ENCODE results near the gene C14orf39.

DNA sequence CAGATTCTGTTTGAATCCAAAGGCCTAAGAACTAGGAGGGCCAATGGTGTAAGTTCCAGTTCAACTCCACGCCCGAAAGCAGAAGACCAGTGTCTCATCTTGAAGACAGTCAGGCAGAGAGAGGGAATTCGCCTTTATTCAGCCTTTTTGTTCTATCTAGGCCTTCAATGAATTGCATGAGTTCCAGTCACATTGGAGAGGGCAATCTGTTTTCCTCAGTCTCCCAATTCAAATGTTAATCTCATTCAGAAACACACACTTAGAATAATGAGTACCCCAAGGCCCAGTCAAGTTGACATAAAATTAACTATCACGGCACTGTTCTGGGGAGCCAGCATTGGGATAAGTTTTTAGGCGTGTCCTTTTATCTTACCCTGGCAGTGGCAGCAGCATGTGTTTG, 65.8 kb downstream of the C14orf39 start:
- TF ChIP-seq, protein P1, sequence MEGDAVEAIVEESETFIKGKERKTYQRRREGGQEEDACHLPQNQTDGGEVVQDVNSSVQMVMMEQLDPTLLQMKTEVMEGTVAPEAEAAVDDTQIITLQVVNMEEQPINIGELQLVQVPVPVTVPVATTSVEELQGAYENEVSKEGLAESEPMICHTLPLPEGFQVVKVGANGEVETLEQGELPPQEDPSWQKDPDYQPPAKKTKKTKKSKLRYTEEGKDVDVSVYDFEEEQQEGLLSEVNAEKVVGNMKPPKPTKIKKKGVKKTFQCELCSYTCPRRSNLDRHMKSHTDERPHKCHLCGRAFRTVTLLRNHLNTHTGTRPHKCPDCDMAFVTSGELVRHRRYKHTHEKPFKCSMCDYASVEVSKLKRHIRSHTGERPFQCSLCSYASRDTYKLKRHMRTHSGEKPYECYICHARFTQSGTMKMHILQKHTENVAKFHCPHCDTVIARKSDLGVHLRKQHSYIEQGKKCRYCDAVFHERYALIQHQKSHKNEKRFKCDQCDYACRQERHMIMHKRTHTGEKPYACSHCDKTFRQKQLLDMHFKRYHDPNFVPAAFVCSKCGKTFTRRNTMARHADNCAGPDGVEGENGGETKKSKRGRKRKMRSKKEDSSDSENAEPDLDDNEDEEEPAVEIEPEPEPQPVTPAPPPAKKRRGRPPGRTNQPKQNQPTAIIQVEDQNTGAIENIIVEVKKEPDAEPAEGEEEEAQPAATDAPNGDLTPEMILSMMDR (IDR thresholded peaks at IDR 0.05; ENCODE audit: low read depth, low read length, poor library complexity, severe bottlenecking), result no peak
- no peak for TF ChIP-seq EZH2phosphoT487 (IDR thresholded peaks at IDR 0.05; ENCODE audit: borderline replicate concordance, low read length)
